Keratinocyte (primary cell): ENCODE data around the gene AHNAK.

Experiments used
- EZH2 ChIP-seq: IDR thresholded peaks from one replicate; pipeline ENCODE4 v1.6.1; 2012; ENCODE audit warnings: inconsistent platforms, mild to moderate bottlenecking, low read length, moderate library complexity
- TF ChIP-seq, protein P1 (sequence below), 3 experiments: IDR thresholded peaks in 1 of 3; conservative IDR thresholded peaks in 1 of 3; optimal IDR thresholded peaks in 1 of 3; 2 replicates in 2 of 3; 3 replicates in 1 of 3; pipeline versions ENCODE3 to v1.5.1; 2011; ENCODE audit warnings: low read length in 3 of 3, mild to moderate bottlenecking in 3 of 3, moderate library complexity in 2 of 3, control low read depth in 1 of 3, inconsistent platforms in 1 of 3; ENCODE audit not compliant: insufficient read depth in 2 of 3; ENCODE audit errors: extremely low read depth in 1 of 3

DNA sequence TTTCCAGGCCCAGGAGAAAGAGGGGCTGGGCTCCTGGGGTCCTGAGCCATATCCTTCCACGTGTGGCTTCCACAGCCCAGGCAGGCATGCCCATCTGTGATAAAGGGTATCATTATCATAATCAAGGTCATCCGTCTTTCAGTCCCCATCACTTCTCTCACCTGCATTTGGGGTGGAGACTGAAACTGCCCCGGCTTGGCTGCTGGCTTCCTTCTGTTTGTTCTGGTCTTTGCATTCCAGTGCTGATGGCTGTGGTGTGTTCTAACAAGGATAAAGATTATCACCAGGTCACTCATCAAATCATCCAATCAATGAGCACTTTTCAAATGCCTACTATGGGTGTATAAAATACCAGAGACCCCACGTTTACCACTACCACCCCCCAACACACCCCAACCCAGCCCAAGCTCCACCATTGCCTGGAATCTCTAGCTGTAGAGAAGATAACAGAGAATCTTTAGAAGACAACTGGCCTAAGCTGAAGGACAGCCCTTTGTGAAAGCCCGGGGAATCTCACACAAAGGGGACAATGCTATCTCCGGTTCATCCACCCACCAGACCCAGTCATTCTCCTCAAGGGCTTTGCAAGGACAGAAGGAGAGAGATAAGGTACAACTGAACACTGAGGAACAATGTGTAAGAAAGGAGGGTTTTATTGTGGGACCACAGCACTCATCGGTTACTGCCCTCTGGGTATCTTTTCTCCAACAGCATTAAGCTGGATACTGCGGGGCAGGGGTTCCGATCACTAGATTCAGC is 54.9 kb downstream of the AHNAK start:
- TF ChIP-seq, protein P1, sequence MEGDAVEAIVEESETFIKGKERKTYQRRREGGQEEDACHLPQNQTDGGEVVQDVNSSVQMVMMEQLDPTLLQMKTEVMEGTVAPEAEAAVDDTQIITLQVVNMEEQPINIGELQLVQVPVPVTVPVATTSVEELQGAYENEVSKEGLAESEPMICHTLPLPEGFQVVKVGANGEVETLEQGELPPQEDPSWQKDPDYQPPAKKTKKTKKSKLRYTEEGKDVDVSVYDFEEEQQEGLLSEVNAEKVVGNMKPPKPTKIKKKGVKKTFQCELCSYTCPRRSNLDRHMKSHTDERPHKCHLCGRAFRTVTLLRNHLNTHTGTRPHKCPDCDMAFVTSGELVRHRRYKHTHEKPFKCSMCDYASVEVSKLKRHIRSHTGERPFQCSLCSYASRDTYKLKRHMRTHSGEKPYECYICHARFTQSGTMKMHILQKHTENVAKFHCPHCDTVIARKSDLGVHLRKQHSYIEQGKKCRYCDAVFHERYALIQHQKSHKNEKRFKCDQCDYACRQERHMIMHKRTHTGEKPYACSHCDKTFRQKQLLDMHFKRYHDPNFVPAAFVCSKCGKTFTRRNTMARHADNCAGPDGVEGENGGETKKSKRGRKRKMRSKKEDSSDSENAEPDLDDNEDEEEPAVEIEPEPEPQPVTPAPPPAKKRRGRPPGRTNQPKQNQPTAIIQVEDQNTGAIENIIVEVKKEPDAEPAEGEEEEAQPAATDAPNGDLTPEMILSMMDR (optimal IDR thresholded peaks at IDR 0.05 in 1 of 3, IDR thresholded peaks at IDR 0.05 in 1 of 3, conservative IDR thresholded peaks at IDR 0.05 in 1 of 3; ENCODE audit: extremely low read depth in 1 of 3, insufficient read depth in 2 of 3, low read length in 3 of 3) = no peak
- TF ChIP-seq EZH2 = no peak
